NCI-H1694 (cell line): ENCODE measurements around the gene KPNA3.
"Not testable (repeated sequence)": the region's sequence is repeated elsewhere in the genome, so short reads cannot be mapped to it uniquely, and the experiment has no call there.

Source experiments
- DNase-seq: peaks from one replicate; lab custom pipeline; 2025; lab: John Stamatoyannopoulos, UW

Gene KPNA3

DNA sequence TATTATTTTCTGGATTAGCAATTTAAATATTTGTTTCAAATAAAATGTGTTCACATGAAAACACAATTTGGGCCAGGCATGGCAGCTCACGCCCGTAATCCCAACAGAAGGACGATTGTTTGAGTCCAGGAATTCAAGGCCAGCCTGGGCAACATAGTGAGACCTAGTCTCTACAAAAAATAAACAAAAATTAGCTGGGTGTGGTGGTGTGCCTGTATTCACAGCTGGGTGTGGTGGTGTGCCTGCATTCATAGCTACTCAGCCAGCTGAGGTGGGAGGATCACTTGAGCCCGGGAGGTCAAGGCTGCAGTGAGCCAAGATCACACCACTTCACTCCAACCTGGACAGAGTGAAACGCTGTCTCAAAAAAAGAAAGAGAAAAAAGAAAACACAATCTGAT, 46.4 kb downstream of the KPNA3 start:
- no peak for DNase-seq

DNA sequence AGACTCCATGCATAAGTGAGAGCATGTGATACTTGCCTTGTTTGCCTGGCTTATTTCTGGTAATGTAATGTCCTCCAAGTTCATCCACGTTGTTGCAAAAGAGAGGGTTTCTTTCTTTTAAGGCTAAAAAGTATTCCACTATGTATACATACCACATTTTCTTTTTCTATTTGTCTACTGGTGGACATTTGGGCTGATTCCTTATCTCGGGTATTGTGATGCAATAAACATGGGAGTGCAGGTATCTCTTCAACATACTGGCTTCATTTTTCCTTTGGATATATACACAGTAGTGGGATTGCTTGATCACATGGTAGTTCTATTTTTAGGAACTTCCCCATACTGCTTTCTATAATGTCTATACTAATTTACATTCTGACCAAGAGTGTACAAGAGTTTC, 51.6 kb downstream of the KPNA3 start:
- DNase-seq: no peak

DNA sequence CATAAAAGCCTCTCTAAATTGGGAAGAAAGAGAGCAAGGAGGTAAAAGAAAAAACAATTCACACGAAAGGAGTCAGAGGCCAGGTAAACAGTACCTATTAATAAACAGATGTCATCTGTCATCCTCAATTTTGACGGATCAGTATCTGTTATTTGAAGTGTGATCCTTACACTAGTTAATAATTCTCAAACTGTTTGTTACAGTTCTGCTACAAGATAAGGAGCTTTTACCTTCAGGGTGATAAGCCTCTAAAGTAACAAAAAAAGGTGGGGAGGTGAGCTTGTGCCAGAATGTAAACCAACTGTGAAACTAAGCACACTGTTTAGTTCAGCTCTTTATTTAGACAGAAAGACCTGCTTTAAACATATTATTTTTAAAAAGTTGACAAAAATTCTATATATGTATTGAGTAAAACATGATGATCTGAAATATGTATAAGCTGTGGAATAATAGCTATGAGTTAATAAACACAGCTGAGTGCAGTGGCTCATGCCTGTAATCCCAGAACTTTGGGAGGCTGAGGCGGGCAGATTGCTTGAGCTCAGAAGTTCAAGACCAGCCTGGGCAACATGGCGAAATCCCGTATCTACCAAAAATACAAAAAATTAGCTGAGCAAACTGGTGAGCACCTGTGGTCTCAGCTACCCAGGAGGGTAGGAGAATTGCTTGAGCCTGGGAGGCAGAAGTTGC, 52.8 kb downstream of the KPNA3 start:
- DNase-seq: no peak

DNA sequence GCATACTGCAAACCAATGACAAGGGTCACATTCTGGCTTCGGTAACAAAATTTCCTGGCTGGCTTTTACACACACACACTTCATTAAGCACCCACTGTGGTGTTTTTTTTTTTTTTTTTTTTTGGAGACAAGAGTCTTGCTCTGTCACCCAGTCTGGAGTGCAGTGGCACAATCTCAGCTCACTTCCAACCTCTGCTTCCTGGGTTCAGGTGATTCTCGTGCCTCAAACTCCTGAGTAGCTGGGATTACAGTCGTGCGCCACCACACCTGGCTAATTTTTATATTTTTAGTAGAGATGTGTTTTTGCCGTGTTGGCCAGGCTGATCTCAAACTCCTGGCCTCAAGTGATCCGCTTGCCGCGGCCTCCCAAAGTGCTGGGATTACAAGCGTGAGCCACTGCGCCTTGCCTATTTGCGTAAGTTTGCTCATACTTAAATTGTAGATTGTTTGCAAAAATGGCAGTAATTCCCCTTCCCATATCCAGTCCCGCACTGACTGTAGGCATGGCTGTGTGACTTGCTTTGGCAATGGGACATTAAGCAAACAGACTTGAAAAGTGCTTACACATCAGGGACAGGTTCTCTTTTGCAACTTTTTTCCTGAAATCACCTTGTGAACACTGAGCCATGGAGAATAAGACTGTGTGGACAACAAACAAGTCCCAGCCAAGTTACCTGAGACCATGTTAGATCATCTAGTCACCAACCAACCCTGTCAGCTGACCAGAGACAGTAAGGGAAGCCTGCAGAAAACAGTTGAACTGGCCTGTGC, 59.1 kb downstream of the KPNA3 start:
- no peak for DNase-seq

DNA sequence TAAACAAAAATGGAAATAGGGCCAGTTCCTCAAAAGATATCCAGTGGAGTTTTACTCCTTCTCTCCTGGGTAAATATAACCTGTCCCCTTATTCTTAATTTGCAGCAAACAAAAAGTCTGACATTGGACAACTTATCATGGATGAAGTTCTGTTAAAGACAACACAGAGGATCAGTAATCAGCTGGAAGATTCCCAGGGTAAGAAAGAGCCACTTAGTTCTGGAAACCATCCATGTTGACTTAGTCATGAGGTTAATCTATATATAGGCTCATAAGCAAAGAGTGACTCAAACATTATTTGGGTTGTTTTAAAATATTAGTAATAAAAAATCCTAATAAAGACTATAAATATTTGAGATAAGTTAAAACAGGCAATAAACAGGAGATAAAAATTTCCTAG, 60.7 kb downstream of the KPNA3 start:
- no peak for DNase-seq

DNA sequence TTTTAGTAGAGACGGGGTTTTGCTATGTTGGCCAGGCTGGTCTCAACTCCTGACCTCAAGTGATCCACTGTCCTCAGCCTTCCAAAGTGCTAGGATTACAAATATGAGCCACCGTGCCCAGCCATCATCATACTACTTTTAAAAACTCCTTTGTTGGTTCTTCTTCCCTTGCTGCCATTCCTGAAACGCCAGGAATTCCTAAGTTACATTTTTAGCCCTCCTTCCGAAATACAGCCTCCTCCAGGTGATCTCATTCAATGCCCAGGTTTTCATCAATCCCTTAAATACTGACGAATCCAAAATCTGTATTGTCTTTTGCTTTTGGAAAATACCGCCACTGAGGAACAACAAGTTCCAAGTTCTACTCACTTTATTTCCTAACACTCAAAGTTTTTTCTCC, 75.9 kb downstream of the KPNA3 start:
- no peak for DNase-seq

DNA sequence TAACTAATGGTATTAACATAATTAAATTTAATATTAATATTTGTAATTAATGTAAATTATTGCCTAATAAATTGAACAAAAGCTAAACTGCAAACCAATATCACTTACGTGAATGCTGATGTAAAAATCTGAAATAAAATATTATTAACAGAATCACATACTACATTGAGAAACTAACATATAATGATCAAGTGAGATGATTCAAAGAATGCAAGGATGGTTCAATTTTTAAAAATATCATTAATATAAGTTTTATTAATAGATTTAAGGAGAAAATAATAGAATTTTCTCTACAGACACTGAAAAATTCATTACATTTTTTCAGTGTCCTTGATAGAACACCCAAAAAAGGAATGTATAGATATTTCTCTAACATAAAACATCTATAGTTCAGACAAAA, 77.7 kb downstream of the KPNA3 start:
- no peak for DNase-seq

DNA sequence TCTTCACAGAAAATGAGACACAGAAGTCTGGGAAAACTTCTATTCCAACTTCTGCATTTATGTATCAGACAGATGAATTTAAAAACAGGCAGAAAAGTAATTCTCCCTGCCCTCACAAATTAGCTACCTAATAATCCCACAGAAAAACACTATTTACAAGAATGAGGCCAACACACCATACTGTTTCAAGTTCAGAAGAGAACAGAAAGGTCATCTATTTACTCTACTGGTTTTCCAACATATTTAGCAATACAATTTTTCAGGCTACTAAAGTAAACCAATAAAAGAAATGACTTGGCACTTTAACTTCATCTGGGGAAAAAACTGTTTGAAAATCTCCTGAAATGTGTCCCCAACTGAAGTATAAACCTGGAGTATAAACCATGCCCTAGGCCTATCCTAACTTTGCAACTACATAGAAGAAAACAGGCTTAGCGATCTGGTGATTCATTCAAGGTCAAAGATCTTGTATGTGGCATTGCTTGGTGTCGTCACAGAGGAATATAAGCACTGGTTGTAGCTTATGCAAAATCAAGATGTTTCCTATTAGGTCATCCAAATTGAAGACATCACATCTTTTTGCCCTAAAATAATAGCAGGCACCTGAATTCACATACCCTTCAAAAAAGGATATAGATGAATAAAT, 81.1 kb downstream of the KPNA3 start:
- no peak for DNase-seq

DNA sequence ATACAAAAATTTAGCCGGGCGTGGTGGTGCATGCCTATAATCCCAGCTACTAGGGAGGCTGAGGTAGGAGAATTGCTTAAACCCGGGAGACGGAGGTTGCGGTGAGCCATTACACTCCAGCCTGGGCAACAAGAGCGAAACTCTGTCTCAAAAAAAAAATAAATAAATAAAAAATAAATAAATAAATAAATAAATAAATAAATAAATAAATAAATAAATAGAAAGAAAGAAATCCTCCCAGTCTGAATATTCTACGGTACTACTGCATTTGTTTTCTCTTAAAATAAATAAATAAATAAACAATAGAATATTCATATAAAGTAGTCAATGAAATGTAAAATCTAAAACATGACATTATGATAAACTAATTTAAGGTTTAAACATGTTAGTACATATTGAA, 88.2 kb downstream of the KPNA3 start:
- DNase-seq: not testable (repeated sequence)

DNA sequence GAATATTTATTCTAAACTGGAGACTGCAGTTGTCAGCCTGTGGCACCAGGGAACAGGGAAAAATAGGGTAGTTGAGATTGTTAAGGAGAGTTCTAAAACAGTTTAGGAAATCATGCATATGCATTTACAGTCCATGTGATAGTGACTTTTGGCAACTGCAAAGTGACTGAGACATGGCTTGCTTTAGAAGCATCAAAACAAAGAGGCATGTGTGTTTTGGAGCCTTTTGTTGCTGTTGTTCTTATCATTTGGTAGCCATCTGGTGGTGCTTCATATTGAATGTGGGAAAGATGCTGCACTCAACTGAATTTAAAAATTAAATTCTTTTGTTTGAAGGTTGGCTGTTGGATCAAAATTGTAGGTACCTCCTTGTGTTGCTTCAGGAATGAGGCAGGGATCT, 91.0 kb downstream of the KPNA3 start:
- no peak for DNase-seq

DNA sequence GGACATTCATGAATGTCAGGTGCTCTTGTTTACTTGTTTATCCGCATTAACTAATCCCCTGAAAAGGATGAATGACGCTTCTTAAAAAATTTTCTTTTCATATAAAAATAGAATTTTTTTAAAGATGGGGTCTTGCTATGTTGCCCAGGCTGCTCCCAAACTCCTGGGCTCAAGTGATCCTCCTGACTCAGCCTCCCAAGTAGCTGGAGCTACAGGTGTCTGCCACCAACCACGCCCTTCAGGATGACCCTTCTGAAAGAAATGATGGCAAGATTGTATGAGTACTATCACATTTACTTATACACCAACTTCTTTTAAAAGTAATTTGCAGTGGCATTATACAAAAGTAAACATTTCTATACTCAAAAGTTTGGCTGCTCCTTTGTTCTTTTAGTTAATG, 95.0 kb downstream of the KPNA3 start:
- no peak for DNase-seq

DNA sequence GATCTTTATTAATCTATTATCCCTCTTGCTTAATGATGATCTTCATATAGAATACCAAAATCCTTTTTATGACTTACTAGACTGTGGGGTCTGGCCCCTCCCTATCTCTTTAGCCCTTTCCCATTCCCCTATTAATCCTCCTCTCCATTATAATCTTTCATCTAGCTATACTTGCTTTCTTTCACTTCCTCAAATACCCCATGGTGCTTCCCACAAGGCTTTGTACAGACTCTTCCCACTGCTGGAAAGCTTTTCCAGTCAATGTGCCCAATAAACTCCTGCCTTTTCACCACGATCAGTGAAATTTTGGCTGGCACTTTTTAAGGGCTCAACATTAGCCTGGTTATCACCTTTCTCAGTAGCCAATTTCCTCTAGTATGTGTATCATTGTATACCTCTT, 98.0 kb downstream of the KPNA3 start:
- no peak for DNase-seq

DNA sequence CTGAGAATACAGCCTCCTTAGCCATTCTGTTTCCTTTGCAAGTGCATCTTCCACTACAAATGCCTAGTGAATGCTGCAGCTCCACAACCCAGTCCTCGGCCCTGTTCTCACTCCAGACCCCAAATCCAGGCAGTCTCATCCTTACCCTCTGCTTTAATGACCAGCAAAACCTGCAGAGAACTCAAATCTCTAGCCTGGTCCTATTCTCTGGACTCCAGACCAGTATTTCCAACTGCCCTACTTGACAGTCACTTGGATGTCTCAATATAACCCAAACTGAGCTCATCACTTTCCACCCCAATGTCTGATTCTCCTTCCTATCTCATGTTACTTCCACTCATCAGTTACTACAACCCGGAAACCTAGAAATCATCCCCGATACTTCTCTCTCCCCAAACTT, 98.6 kb downstream of the KPNA3 start:
- no peak for DNase-seq

DNA sequence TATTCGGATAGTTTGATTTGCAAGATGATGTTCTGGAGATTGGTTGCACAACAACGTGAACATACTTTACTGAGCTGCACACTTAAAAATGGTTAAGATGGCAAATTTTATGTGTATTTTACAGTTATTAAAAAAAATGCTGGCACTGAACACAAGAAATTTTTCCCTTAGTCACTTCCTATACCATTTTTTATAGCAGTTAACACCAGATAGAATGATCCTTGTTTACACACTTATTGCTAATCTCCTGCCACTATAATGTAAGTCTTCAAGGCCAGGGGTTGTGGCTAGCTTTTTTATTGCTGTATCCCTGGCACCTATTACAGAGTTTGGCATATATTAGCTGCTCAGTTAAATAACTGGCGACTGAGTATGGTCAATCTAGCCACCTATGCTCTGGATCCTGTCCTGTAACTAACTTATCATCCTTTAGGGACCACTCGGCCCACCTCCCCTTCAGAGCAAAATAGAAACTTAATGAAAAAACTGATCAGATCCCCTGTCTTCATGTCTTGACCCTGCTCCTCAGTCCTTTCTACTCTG, 99.2 kb downstream of the KPNA3 start:
- no peak for DNase-seq

DNA sequence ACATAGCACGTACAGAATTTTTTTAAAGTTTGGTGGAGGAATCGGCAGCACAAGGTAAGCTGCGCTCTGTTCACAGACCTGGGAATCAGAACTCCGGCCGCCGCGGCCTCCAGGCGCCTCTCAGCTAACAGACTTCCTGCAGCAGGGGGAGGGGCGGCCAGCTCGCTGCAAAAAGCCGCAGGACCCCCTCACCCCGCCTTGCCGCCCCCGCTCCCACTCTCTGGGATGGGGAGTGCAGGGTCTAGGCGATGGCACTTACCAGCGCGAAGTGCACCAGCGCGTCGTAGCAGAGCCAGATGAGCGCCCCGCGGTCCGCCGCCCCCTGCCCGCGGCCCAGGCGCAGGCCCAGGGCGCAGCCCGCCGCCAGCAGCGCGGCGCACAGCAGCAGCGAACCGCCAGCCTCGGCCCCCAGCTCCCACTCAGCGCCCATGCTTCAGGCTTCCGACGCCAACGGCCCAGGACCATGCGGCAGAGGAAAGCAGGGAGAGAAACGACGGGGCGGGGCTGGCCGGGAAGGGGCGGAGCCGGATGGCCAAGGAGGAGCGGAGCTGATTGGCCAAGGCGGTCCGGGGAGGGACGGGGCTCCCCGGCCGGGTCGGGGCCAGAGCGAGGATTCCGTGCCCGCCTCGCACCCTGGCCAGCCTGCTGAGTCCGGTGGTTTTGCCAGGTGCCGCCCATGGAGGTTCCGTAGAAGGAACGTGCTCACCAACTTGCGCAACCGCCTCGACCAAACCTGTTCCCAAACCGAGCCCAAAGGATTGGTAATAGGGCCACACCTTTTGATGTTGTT, 101.3 kb downstream of the KPNA3 start, which contains the start of gene EBPL:
Gene EBPL, minus strand, starts transcription at position 492 of the 790 bp plus-strand sequence. Its CDS starts 62 bp downstream, at position 430.
- DNase-seq: peak; percentile 74

DNA sequence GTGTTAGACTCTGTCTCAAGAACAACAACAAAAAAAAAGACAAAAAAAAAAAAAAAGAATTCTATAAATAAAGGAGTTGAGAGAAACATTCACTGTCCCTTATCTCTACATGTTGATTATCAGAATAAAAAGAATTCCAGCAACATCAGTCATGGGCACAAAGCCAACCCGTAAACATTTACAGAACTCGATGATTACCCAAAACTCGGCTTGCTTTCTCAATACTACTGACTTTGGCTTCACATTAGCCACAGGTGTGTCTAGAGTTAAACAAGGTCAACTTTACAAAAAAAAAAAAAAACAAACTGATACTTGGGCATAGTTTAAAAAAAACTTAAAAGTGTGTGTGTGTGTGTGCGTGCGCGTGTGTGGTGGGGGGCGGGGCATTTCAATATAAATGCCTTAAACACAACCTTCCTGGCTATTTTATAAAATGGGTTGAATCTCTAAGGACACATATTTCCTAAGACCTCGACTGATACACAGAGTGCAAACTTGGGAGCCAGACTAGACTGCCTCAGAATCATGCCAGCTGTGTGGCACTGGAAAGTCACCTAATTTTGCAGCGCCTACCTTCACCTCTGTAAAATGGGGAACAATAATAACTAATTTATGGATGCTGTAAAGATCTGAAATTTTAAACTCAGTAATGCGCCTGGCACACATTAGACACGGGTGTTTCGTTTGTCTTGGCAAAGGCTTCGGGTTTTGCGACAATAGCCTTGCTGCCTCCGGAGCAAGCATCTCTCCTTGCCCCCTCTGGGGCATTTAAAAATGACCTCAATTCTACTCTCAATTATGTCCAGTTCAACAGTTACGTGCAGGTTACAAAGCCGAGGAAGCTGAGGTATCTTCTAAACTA, 102.1 kb downstream of the KPNA3 start:
- DNase-seq: peak; percentile 10

DNA sequence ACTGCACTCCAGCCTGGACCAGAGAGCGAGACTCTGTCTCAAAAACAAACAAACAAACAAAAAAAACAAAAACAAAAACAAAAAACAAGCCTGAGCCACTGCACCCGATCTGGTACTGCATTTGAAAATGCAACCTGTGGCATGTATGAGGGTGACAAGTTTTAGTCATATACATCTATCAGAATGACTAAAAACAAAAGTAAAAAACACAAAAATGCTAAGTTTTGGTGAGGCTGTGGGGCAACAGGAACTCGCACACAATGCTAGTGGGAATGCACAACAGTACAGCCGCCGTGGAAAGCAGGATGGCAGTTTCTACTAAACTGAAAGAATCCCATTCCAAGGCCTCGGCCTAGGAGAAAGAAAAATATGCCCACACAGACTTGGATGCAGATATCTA, 109.0 kb downstream of the KPNA3 start:
- DNase-seq: no peak

DNA sequence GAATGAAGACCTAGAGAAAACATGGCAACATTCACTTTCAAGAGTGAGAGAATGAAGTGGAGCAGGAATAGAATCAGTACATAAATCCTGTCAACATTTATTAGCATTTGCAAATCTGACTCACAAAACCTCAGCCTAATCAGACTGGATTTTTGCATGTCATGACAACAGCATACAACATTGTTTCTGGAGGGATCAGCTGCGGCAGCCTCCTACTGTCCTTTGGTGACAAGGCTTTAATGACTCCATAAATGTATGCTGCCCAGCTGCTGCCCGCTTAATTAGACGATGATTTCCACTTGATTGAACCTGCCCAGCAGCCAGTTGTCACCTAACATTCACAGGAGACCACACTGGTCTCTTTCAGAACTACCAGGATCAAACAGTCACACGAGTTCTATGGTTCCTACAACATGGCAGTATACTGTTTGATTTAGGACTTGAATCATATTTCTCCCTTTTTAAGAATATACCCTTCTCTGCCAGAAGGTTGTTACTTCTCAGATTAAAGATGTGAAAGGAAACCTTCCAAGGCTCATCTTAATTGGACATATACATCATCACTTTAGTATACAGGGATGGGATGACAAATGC, 110.5 kb downstream of the KPNA3 start:
- DNase-seq: no peak

DNA sequence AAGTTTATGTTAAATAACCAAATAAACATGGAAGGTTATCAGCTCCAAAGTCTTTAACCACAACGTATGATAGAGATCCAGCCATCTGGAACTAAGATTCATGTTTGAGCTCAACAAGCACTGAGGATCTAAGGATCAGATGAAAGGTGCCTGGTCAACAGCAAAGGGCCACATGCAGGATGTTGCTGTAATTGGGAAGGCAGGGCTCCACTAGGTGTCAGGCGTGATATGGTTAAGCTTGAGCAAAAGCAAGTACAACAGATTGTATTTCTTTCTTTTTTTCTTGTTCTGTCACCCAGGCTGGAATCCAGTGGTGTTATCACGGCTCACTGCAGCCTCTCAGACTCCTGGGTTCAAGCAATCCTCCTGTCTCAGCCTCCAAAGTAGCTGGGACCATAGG, 113.2 kb downstream of the KPNA3 start:
- DNase-seq: no peak

DNA sequence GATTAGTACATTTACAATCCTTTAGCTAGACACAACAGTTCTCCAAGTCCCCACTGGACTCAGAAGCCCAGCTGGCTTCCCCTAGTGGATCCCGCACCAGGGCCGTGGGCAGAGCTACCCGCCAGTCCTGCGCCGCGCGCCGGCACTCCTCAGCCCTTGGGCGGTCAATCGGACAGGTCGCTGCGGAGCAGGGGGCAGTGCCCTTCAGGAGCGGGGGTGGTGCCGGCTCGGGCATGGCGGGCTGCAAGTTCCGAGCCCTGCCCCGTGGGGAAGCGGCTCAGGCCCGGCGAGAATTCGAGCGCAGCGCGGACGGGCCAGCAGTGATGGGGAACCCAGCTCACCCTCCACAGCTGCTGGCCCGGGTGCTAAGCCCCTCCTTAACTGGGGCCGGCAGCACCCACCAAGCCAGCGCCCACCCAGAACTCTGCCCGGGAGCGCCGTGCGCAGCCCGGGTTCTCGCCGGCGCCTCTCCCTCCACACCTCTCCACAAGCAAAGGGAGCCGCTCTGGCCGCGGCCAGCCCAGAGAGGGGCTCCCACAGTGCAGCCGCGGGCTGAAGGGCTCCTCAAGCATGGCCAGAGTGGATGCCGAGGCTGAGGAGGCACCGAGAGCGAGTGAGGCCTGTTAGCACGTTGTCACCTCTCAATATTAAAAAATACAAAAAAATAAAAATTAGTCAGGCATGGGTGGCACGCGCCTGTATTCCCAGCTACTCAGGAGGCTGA, 114.1 kb downstream of the KPNA3 start:
- DNase-seq: no peak
